GM21360 (cell line): ENCODE measurements around the gene DNAJB8.

ENCODE experiments used
- ATAC-seq: cut with Tn5 transposase; IDR thresholded peaks from one replicate; pipeline ENCODE4 v1.9.1; 2021; ENCODE audit warnings: mild to moderate bottlenecking, moderate library complexity; ENCODE audit not compliant: unreplicated experiment

Gene DNAJB8

DNA sequence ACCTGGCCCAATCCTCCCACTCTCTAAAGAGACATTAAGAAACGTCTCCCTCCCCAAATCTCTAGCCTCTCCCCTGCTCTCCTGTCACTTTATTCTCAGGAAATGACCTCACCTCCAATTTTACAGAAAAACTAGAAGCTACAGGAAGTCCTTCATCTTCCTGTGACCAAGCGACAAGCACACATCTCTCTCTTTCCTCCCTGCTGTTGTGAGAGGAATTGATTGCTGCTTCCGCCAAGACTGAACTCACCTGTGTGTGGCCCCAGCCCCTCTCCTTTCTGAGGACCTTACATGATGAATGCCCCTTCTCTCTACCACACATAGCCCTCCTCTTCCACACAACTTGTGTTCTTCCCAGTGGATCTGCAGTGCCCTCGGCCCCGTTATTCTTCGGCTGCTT, 18.2 kb downstream of the DNAJB8 start:
- no peak for ATAC-seq

DNA sequence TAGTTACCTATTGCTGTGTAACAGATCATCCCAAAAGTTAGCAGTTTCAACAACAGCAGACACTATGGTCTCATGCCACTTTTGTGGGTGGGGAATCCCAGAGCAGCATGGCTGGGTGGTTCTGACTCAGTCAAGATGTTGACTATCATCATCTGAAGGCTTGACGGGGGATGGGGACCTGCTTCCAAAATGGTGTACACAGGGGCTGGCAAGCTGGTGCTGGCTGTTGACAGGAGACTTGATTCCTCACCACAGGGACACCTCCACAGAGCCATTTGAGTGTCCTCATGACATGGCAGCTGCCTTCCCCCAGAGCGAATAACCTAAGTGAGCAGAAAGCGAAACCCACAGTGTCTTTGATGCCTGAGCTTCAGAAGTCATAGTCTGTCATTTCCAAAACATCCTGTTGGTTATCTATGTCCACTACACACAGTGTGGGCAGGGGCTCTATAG, 19.1 kb downstream of the DNAJB8 start:
- peak; percentile 49 for ATAC-seq

DNA sequence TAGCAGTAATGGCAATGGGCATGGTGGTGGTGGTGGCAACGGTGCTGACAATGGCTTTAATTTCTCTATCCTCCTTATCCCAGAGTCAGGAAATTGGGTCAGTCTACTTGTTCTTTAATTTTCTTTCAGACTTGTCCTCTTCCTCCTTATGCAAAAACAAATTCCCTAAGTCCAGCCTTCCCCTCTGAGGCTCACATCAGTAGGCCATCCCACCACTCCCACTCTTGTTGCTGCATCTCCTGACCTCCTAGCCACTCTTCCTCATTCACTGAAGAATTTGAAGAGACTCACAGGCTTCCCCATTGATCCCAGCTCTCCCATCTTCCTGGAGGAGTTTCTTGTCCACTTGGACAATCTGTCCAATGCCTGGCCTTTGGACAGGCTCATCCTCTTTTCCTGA, 19.9 kb downstream of the DNAJB8 start:
- no peak for ATAC-seq

DNA sequence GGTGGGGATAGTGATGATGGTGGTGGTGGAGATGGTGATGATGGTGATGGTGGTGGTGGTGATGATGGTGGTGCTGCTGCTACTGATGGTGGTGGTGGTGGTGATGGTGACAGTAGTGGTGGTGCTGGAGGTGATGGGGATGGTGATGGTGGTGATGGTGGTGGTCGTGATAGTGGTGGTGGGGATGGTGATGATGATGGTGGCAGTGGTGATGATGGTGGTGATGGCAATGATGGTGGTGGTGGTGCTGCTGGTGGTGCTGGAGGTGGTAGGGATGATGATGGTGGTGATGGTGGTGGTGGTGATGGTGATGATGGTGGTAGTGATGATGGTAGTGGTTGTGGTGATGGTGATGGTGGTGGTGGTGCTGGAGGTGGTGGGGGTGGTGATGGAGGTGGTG, 21.3 kb downstream of the DNAJB8 start:
- ATAC-seq, result no peak

DNA sequence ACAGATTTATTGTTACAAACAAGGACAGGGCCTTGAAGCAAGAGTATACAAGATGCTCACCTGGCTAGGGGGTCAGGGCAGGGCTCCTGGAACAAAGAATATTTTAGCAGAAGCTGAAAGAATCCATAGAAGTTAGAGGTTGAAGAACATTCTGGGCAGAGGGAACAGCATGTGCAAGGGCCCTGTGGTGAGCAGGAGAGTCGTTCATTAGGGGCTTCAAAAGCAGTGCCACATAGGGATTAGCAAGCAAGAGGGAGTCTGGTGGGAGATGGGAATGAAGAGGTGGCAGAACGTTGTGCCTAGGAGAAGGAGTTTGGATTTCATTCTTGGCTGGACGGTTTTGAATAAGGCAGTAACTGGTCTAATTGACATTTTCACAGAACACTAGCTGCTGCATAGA, 22.9 kb downstream of the DNAJB8 start:
- no peak for ATAC-seq

DNA sequence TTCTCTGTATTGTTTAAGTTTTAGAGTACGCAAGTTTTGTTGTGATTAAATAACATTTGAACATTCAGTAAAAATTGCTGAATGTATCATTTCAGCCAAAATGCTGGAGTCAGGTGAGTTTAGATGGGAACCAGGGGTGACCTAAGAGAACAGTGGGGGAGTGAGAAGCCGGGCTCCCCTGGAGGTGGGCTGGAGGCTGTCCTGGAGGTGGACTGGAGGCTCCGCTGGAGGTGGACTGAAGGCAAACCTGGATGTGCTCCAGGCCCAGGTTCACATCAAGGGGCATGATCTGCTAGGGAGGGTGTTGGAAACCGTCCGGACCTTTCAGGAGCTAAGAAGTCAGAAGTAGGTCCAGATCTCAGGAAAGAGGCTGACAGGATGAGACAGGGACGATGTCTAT, 23.7 kb downstream of the DNAJB8 start:
- no peak for ATAC-seq

GRCh38 chr3:128442070-128442469, 24.6 kb downstream of the DNAJB8 start:
- no peak for ATAC-seq

- no peak for ATAC-seq
Measured at GRCh38 chr3:128439226-128439625, 27.5 kb downstream of the DNAJB8 start.

DNA sequence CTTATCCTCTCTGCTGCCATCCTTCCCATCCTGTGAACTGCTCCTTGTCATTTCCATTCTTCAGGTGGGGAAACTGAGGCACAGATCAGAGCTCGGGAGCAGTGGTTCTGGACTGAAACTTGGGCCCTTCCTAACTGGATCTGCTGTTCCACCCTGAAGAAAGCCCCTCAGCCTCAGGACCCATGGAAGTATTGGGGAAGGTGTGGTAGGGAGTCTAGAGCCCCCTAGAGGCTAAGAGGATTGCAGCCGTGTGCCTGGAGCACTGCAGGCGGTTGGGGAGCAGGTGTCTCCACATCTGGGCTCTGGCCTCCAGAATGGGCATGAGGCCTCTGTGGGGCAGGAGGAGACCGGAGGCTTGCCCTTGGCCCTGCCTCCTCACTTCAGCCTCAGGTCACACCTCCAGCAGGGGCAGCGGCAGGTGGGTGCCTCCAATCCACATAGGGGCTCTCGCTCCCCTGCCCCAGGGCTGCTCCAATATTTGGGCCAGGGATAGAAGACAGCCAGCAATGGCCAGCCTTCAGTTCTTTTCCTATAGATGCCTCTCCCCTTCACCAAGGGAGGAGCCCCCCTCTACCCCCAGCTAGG, 28.1 kb downstream of the DNAJB8 start:
- no peak for ATAC-seq

GRCh38 chr3:128436214-128436613, 30.5 kb downstream of the DNAJB8 start:
- no peak for ATAC-seq

DNA sequence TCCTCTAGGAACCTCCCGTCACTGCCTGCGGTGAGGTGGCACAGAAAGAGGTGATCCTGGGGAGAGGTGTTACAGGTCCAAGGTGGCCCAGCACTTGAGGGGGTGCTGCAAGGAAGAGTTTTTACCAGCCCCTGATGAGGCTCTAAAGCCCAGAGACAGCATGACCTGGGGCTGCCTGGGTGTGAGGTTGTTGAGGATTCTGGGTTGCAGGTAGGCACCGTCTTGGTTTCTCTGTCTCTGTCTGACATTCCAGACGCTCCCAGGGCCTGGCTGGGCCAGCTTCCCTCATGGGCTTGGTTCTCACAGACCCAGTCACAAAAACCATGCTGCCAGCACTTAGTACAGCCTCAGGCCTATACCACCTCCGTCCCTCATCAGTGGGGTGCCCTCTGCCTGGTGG, 31.1 kb downstream of the DNAJB8 start:
- ATAC-seq, result no peak

- ATAC-seq, result no peak
Measured at GRCh38 chr3:128435058-128435457, 31.6 kb downstream of the DNAJB8 start.

DNA sequence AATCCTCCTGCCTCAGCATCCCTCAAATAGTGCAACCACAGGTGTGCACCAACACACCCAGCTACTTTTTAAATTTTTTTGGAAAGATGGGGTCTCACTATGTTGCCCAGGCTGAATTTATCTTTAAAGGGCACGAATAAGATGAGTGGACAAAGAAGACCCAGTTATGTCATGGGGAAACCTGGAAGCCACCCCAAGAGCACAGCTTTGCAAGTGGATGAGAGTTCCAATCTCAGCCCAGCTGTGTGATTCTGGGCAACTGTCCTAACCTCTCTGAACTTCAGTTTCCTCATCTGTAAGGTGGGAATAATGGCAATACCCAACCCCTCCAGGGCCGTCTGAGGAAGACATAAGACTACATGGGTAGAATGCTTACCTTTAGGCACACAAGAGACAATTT, 32.2 kb downstream of the DNAJB8 start:
- no peak for ATAC-seq

GRCh38 chr3:128433837-128434165, 32.9 kb downstream of the DNAJB8 start:
- no peak for ATAC-seq

- ATAC-seq, result no peak
Measured at GRCh38 chr3:128432971-128433836, 33.5 kb downstream of the DNAJB8 start.

DNA sequence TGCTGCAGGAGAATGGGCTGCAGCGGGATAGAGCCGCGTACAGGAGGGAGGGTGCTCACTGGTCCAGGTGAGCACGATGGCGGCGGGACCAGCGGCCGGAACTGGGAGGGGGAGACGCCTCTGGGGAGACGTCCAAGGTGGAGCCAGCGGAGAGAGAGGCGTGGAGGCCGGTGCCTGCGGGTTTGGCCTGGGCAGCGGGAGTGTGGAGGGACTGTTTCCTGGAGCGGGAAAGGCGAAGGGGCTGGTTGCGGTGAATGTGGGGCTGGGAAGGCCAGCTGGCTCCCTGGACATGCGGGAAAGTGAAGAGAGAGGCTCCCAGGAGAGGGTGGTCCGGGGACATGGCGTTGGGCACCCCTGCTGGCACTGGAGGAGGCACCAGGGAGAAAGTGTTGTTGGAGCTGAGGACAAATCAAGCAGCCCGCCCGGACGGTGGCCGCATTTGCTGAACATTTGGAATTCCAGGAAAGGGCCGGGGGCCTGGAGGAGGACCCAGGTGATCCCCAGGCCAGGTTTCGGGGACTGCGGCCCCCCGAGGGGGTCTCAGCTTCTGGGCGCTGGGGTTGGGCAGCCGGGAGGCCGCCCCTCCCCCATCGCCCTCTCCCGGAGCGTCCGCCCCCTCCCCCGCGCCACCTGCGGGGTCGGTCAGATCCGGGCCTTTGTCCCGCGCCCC, 34.3 kb downstream of the DNAJB8 start:
- ATAC-seq, result no peak

DNA sequence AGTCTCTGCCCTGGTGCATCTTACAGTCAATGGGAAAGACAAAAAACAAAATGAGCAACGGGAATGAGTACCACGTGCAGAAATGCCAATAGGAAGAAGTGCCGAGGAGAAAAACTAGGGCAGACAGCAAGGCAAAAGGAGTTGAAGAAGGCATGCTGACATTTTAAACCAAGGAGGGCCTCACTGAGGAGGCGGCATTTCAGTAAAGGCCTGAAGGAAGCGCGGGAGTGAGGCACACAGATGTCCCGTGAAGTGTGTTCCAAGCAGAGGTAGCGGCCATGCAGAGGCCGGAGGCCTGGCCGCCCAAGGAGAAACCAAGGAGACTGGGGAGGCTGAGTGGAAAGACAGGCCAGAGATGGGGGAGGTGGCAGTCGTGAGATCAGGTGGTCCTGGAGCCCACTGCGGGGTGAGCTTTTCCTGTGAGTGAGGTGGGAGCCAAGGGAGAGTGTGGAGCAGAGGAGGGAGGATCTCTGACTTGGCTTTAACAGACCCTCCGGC, 34.8 kb downstream of the DNAJB8 start:
- ATAC-seq, result no peak

- no peak for ATAC-seq
Measured at GRCh38 chr3:128430731-128431130, 36.0 kb downstream of the DNAJB8 start.

GRCh38 chr3:128430301-128430700, 36.4 kb downstream of the DNAJB8 start:
- ATAC-seq, result no peak

- no peak for ATAC-seq
Measured at GRCh38 chr3:128429751-128430150, 36.9 kb downstream of the DNAJB8 start.

GRCh38 chr3:128429275-128429674, 37.4 kb downstream of the DNAJB8 start:
- no peak for ATAC-seq
